ENCODE measurements around the gene FBXO47.
"Not testable (repeated sequence)": the region's sequence is repeated elsewhere in the genome, so short reads cannot be mapped to it uniquely, and the experiment has no call there.

FBXO47 gene

DNA sequence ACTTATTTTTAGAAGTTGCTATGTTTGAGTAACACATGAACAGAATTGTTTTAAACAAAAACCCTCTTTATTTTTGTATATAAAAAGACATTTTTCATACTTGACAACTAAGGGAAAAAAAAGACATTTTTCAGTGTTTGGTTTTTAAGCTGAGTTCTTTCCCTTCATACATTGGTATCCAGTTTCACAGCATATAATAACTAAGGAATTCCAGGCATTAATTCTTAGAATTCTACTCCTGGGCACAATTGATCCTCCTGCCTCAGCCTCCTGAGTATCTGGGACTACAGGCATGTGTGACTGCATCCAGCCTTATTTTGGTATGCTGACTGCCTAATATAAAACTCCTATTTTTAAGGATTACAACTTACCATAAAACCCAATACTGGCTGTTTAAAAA is 8.4 kb downstream of the FBXO47 start:
- TF ChIP-seq, protein P1, sequence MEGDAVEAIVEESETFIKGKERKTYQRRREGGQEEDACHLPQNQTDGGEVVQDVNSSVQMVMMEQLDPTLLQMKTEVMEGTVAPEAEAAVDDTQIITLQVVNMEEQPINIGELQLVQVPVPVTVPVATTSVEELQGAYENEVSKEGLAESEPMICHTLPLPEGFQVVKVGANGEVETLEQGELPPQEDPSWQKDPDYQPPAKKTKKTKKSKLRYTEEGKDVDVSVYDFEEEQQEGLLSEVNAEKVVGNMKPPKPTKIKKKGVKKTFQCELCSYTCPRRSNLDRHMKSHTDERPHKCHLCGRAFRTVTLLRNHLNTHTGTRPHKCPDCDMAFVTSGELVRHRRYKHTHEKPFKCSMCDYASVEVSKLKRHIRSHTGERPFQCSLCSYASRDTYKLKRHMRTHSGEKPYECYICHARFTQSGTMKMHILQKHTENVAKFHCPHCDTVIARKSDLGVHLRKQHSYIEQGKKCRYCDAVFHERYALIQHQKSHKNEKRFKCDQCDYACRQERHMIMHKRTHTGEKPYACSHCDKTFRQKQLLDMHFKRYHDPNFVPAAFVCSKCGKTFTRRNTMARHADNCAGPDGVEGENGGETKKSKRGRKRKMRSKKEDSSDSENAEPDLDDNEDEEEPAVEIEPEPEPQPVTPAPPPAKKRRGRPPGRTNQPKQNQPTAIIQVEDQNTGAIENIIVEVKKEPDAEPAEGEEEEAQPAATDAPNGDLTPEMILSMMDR (conservative IDR thresholded peaks at IDR 0.05; ENCODE audit: low read length): no peak
- DNase-seq (ENCODE audit: low read depth): peak; percentile 85
- no peak overlapping the region for H3K4me3 ChIP-seq (ENCODE audit: low read length)

DNA sequence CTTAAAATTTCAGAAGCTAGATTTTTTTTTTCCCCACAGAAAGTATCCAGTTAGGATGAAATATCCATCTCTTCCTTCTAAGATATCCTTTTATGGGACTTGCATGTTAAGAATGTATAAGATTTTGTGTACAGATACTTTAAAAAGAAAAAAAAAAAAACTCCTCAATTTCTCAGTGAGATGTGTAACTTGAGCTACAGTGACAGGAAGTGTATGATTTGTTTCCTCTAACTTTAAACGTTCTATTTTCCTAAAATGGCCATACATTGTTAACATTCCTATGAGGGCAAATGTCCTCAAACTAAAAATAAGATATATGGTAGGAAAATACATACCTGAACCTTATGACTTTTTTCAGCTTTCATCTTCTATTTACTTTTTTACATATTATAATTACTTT is 8.9 kb downstream of the FBXO47 start:
- no peak overlapping the region for H3K4me3 ChIP-seq (ENCODE audit: low read length)
- TF ChIP-seq, protein P1 (conservative IDR thresholded peaks at IDR 0.05; ENCODE audit: low read length): no peak
- DNase-seq (ENCODE audit: low read depth): peak; percentile 48

DNA sequence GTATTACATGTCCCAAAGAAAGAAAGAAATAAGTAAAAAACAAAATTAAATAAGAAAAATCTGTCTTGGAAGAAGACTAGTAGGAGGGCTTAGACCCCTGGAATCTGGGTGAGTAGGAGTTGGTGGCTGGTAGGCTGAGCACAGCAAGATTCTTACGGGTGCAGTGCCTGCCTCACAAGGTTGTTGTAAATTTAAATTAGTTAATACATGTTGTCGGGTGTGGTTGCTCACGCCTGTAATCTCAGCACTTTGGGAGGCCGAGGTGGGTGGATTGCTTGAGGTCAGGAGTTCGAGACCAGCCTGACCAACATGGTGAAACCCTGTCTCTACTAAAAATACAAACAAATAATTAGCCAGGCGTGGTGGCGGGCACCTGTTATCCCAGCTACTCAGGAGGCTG is 13.4 kb downstream of the FBXO47 start:
- not testable (repeated sequence) for DNase-seq (ENCODE audit: low read depth); H3K4me3 ChIP-seq (ENCODE audit: low read length)

DNA sequence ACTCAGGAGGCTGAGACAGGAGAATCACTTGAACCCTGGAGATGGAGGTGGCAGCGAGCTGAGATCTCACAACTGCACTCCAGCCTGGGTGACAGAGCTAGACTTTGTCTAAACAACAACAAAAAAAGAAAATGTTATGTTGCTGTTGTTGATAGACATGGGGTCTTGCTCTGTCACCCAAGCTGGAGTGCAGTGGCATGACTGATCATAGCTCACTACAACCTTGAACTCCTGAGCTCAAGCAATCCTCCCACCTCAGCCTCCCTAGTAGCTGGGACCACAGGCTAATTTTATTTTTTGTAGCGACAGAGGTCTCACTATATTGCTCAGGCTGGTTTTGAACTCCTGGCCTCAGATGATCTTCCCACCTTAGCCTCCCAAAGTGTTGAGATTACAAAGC is 20.0 kb downstream of the FBXO47 start:
- no peak for DNase-seq (ENCODE audit: low read depth)
- TF ChIP-seq, protein P1 (conservative IDR thresholded peaks at IDR 0.05; ENCODE audit: low read length): no peak
- no peak overlapping the region for H3K4me3 ChIP-seq (ENCODE audit: low read length)

DNA sequence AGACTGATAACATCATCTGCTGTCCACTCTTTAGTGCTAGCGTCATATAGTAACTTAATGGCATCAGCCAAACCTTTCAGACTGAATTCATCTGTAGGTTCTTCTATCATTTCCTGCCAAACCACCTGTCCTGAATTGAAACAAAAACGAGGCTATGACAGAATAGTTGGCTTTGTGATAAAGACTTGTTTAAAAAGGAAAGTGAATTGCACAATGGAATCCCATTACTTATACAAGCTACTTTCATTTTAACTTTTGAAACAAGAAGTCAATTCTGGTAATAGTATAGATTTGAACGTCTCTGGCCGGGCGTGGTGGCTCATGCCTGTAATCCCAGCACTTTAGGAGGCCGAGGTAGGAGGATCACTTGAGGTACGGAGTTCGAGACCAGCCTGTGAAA is 23.6 kb downstream of the FBXO47 start:
- TF ChIP-seq, protein P1 (conservative IDR thresholded peaks at IDR 0.05; ENCODE audit: low read length): no peak
- no peak overlapping the region for H3K4me3 ChIP-seq (ENCODE audit: low read length)
- no peak for DNase-seq (ENCODE audit: low read depth)

DNA sequence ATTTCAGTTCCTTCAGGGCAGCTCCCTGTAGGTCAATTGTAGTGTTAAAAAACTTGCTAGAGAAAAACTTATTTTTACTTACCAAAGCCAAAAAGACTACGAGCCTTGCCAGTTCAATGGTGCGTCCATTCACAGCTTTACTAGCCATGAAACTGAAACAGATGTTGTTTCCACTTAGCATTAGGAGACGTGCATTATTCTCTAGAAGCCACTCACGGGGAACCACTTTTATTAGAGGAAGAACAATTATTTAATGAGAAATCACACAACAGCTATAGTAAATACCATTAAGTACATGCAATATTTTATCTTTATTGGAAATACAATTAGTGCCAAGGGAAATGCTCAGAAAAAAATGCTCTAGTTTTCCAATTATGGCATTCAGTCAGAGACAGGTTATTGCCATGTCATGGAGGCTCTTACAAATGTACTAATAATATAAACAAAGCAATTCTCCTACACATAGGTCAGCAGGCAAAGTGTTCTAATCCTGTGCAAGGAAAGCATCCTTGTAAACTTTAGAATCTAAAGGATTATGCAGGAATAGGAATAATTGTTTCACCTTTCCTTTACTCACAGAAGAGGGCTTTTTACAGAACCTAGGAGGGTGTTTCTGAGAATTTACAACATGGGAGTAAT is 24.4 kb downstream of the FBXO47 start:
- TF ChIP-seq, protein P1 (conservative IDR thresholded peaks at IDR 0.05; ENCODE audit: low read length): no peak
- no peak overlapping the region for H3K4me3 ChIP-seq (ENCODE audit: low read length)
- DNase-seq (ENCODE audit: low read depth): no peak

DNA sequence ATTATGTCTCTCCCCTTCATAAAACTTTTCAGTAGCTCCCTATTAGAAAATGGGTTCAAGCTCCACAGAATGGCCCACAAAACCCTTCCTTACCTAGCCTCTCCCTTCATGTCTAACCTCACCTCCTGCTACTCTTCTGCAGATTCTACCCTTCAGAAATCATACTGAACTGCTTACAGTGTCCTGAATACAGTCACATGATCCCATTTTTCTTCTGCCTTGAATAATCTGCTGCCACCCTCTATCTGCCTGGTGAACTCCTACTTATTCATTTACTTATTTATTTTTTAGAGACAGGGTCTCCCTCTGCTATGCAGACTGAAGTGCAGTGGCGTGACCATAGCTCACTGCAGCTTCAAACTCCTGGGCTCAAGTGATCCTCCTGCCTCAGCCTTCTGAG is 26.8 kb downstream of the FBXO47 start:
- no peak for DNase-seq (ENCODE audit: low read depth)
- TF ChIP-seq, protein P1 (conservative IDR thresholded peaks at IDR 0.05; ENCODE audit: low read length): no peak
- H3K4me3 ChIP-seq (ENCODE audit: low read length): no peak overlapping the region

DNA sequence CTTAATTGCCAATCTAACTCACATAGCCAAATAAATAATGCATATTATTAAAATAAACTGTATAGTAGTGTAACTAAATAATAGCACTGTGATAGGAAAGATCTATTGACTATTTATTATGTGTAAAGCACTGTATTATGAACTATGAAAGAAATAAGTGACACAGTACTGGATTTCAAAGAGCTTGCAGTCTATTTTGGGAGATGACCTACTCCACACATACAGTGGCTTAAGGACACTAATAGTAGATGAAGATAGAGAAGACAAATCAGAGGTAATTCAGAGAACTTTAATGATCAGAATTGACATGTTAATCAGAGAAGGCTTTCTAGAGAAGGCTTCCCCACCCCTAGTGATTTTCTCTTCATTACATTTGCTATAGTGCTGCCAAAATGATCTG is 27.2 kb downstream of the FBXO47 start:
- DNase-seq (ENCODE audit: low read depth): no peak
- TF ChIP-seq, protein P1 (conservative IDR thresholded peaks at IDR 0.05; ENCODE audit: low read length): no peak
- no peak overlapping the region for H3K4me3 ChIP-seq (ENCODE audit: low read length)

DNA sequence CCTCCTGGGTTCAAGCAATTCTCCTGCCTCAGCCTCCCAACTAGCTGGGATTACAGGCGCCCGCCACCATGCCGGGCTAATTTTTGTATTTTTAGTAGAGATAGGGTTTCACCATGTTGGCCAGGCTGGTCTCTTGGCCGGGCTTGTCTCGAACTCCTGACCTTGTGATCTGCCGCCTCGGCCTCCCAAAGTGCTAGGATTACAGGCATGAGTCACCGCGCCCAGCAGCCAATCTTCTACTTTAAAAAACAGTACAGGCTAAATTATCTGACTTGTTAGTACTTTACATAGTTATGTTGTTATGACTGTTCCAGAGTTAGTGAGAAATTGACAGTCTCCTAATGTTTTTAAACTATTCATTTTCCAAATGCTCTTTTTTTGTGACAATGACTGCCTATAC is 33.2 kb downstream of the FBXO47 start:
- DNase-seq (ENCODE audit: low read depth); H3K4me3 ChIP-seq (ENCODE audit: low read length): not testable (repeated sequence)

DNA sequence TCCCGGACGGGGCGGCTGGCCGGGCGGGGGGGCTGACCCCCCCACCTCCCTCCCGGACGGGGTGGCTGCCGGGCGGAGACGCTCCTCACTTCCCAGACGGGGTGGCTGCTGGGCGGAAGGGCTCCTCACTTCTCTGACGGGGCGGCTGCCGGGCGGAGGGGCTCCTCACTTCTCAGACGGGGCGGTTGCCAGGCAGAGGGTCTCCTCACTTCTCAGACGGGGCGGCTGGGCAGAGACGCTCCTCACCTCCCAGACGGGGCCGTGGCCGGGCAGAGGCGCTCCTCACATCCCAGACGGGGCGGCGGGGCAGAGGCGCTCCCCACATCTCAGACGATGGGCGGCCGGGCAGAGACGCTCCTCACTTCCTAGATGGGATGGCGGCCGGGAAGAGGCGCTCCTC is 36.4 kb downstream of the FBXO47 start:
- not testable (repeated sequence) for H3K4me3 ChIP-seq (ENCODE audit: low read length); DNase-seq (ENCODE audit: low read depth)
